HG03457 (cell line): ENCODE results near the gene ZNF71.

ENCODE experiments used
- ATAC-seq: cut with Tn5 transposase; IDR thresholded peaks from one replicate; pipeline ENCODE4 v1.9.1; 2021; ENCODE audit warnings: moderate number of reproducible peaks; ENCODE audit not compliant: unreplicated experiment

Gene ZNF71

GRCh38 chr19:56594783-56595547 is at the start of gene ZNF71:
TSS of gene ZNF71 (plus strand) at chr19:56595302. CDS start at chr19:56601559, 6,257 bp downstream.
- peak; percentile 88 for ATAC-seq

- no peak for ATAC-seq
These were observed 47.6 kb upstream of the ZNF71 start for GRCh38 chr19:56547535-56547934.

GRCh38 chr19:56554272-56554869 is 40.7 kb upstream of the ZNF71 start:
- no peak for ATAC-seq

GRCh38 chr19:56562766-56563165 is 32.3 kb upstream of the ZNF71 start:
- no peak for ATAC-seq

- ATAC-seq, result no peak
These were observed 28.2 kb upstream of the ZNF71 start for GRCh38 chr19:56566904-56567273.

DNA sequence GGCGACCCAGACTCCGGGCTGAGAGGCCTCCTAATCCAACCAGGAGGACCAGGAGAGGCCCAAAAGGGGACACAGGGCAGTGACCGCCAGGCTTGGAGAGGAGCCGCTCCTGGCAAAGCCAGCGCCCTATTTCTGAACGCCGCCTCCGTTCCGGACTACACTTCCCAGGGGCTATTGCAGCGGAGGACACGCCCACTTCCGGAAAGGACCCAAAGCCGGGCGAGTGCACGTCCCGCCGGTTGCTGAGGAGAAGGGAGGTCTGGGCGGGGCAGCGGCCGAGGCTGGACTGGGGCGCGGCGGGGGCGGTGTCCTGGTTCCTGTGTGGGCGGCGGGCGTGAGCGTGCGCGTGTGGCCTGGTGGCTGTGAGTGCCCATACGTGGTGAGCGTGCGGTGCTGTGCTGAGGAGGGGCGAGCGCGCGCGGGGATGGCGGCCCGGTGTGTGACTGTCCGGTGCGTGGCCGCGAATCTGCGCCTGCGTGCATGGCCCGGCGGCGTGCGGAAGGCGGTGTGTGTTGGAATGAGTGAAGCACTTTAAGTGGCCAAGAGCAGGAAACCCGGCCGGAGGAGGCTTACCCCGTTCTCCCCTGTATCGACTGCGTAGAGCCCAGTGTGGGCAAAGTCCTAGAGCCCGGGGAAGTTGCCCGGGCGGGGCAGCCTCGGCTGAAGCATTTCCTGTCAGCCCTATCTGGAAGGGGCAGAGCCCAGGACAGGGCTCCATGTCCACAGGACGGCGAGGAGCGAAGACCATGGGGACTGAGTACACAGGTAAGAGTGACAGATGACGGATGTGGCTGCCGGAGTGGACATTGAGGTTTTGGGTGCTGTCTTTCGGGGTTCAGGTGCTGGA is 27.6 kb upstream of the ZNF71 start, which contains the start of gene ZNF470:
Gene ZNF470, plus strand, starts transcription at position 195 of the 847 bp plus-strand sequence. CDS start 2,844 bp downstream, outside the sequence.
- ATAC-seq, result peak; percentile 93

DNA sequence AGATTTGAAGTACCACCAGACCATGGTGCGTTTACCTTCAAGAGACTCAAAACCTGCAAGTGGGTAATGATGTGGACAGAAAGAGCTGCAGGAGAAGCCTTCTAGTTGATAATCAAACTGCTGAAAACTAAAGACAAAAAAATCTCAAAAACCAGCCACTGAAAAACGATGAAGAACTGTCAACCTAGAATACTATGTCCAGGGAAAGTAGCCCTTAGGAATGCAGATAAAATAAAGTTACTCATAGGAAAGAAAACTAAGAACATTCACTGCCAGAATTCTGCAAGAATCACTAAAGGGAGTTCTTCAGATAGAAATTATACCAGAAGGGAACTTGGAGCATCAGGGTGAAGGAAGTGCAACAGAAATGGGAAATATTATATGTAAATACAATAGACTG is 22.5 kb upstream of the ZNF71 start:
- no peak for ATAC-seq

DNA sequence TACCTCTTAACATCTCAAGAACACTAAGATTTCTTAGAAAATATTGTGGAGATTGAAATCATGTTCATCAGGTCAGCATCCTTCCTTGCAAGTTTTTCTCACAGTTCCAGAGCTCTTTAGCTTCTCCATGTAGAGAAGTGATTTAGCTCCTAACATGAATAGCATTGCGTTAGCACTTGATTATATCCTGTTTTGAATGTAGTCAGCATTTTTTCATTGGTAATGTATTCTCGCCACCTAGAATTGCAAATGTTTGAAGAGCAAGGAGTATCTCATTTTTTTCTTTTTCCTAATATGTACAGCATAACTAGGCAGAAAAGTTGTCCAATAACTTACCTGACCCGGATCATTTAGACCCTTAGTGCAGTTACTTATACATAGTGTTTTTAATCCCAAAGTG is 21.2 kb upstream of the ZNF71 start:
- ATAC-seq, result no peak

- ATAC-seq, result no peak
These were observed 17.1 kb upstream of the ZNF71 start for GRCh38 chr19:56577719-56578602.

- ATAC-seq, result no peak
These were observed 688 bp upstream of the ZNF71 start for GRCh38 chr19:56594446-56594782.

DNA sequence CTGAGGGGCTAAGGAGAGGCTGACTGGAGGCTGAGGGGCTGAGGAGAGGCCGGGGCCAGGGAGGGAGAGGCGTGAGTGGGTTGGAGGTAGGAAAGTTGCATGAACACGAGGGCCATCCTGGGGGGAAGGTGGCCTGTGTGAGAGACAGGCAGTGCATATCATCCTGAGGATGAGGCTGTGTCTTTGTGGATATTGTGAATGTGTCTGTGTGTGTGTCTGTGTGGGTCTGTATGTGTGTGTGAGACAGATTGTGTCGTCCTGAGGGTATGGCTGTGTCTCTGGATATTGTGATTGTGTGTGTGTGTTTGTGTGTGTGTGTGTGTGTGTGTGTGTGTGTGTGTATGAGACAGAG is 422 bp downstream of the ZNF71 start:
- no peak for ATAC-seq

GRCh38 chr19:56596676-56597075 is 1.6 kb downstream of the ZNF71 start:
- no peak for ATAC-seq

- no peak for ATAC-seq
These were observed 2.6 kb downstream of the ZNF71 start for GRCh38 chr19:56597696-56598095.

GRCh38 chr19:56601375-56601774 is 6.3 kb downstream of the ZNF71 start:
- no peak for ATAC-seq

- no peak for ATAC-seq
These were observed 8.7 kb downstream of the ZNF71 start for GRCh38 chr19:56603829-56604228.

DNA sequence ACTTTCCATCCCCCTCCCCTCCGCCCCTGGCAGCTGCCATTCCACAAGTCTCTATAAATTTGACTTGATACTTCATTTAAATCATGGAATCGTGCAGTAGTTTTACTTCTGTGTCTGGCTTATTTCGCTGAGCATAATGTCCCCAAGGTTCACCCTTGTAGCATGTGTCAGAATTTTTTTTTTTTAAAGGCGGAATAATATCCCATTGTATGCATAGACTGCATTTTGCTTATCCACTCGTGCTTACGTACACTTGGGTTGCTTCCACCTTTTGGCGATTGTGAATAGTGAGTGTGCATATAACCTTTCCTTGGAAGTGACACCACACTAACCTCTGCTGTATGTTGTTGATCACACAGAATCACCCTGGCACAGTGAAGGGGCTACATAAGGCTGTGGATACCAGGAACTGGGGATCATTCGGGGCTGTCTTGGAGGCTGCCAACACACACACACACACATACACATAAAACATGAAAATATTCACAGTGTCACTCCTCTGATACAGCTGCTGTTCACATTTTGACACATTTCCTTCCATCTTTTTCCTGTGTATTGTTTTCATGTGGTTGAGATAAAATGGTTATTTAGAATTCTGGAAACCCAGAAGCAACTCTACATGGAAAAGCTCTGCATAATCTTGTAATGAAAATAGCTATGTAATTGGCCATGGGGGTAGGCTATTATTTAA is 13.3 kb downstream of the ZNF71 start:
- no peak for ATAC-seq

GRCh38 chr19:56611288-56611687 is 16.2 kb downstream of the ZNF71 start:
- ATAC-seq, result no peak

- ATAC-seq, result no peak
These were observed 17.6 kb downstream of the ZNF71 start for GRCh38 chr19:56612737-56613136.

DNA sequence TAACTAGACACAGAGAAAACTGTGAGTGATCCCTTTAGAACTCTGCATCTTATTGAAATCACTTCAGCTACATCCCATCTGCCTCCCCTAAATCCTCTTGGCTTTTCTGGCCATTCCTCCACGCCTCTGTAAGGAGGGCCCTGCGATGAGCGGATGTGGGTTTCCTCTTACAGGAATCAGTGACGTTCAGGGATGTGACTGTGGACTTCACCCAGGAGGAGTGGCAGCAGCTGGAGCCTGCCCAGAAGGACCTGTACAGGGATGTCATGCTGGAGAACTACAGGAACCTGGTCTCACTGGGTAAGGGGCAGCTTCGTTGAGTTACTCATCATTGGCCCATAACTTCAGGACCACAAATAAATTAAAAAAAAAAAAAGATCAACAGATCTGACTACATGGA is 18.5 kb downstream of the ZNF71 start:
- ATAC-seq, result no peak

DNA sequence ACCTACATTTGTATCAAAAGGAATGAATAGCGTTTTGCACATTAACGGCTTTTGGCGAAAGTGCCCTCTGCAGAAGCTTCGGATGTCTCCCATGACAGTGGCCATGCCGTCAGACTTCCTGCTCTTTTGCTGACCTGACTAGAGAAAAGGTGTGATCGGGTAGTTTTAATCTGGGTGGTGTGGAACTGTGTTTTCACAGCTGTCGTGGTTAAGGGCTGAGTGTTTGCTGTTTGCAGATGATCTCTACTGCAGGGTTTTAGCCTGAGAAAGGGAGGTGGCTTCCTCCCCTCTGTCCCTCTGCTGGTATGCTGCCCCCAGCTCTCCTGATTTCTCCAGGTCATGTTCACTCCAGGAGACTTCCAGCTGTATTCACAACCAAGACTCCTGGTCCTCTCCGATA is 22.4 kb downstream of the ZNF71 start:
- ATAC-seq, result no peak
